HCT116 (cell line): ENCODE results near the gene TRPT1. TPM values are rescaled to one million over a fixed set of nuclear protein-coding genes. Genes with fewer than 3 reads are reported as not detected.

Experiments used
- ATAC-seq: fragments of 200-7000 bp; cut with Tn5 transposase; 2 replicates; pipeline ENCODE4 v1.9.1; 2020; ENCODE audit warnings: mild to moderate bottlenecking, moderate library complexity
- BruUV-seq: library from RNA; stranded (reverse); fragments of 400-500 nt; replicated peaks from 2 replicates; lab custom pipeline; 2021; lab: Mats Ljungman, UMichigan
- CTCF ChIA-PET: fragments of 300-600 bp; sonication (Branson Sonifier 250); formaldehyde crosslinking; loops from one replicate; lab custom pipeline; 2021; ENCODE audit warnings: antibody characterized with exemption; lab: Charles Lee
- POLR2A ChIA-PET: fragments of 300-600, 350-600 bp; sonication (Branson Sonifier 250); formaldehyde crosslinking; loops from one replicate; lab custom pipeline; 2021; ENCODE audit warnings: antibody characterized with exemption; lab: Charles Lee
- RAD21 ChIA-PET, 2 experiments: fragments of 300-600 bp; sonication (Branson Sonifier 250); formaldehyde crosslinking; loops; one replicate each; lab custom pipeline; 2023; ENCODE audit warnings: low total read pairs in 2 of 2; ENCODE audit not compliant: uncharacterized antibody in 2 of 2, unreplicated experiment in 2 of 2, low non-redundant PET in 1 of 2; lab: Charles Lee
- DNase-seq: peaks from one replicate; pipeline ENCODE4 v3.0.0-alpha.2; 2010; ENCODE audit warnings: low read depth, low spot score
- H2AFZ ChIP-seq: fragments of 200-600 bp; shearing (Covaris generic), sonication (generic); 2 replicates; pipeline ENCODE4 v1.6.1; 2017; ENCODE audit warnings: low read depth, mixed run types, mixed read lengths, antibody characterized with exemption, low read length; ENCODE audit not compliant: poor library complexity, severe bottlenecking
- H3K27ac ChIP-seq: 2 replicates; pipeline ENCODE4 v1.5.1; 2012; ENCODE audit warnings: low read depth, low read length
- H3K27me3 ChIP-seq: fragments of 200-600 bp; sonication (generic); 2 replicates; pipeline ENCODE4 v1.6.1; 2016; ENCODE audit warnings: mixed run types, low read length, mixed read lengths; ENCODE audit not compliant: insufficient read depth
- H3K36me3 ChIP-seq, 2 experiments: fragments of 200-500 bp in 1 of 2; fragments of 200-600 bp in 1 of 2; sonication (Bioruptor generic) in 1 of 2; sonication (generic) in 1 of 2; 2 replicates each; pipeline versions ENCODE4 v1.5.1 to v1.6.1; 2014 to 2016; ENCODE audit warnings: low read length in 2 of 2, inconsistent platforms in 1 of 2, mixed read lengths in 1 of 2, mixed run types in 1 of 2; ENCODE audit not compliant: insufficient read depth in 2 of 2, control insufficient read depth in 1 of 2
- H3K4me1 ChIP-seq, 2 experiments: fragments of 200-600 bp in 1 of 2; sonication (generic) in 1 of 2; 2 replicates each; pipeline versions ENCODE4 v1.5.1 to v1.6.1; 2012 to 2017; ENCODE audit warnings: low read length in 2 of 2, inconsistent platforms in 1 of 2, mild to moderate bottlenecking in 1 of 2, mixed read lengths in 1 of 2, mixed run types in 1 of 2, moderate library complexity in 1 of 2; ENCODE audit not compliant: insufficient read depth in 2 of 2, control insufficient read depth in 1 of 2
- H3K4me2 ChIP-seq: fragments of 200-600 bp; sonication (generic); 2 replicates; pipeline ENCODE4 v1.6.1; 2017; ENCODE audit warnings: mixed run types, low read length, mixed read lengths
- H3K4me3 ChIP-seq, 2 experiments: fragments of 200-600 bp in 1 of 2; sonication (generic) in 1 of 2; replicated peaks in 1 of 2; 2 replicates each; pipeline ENCODE4 v1.5.1; 2011 to 2016; ENCODE audit warnings: low read length in 2 of 2, control low read depth in 1 of 2, low read depth in 1 of 2, mild to moderate bottlenecking in 1 of 2, mixed read lengths in 1 of 2, mixed run types in 1 of 2
- H3K79me2 ChIP-seq: fragments of 200-600 bp; sonication (generic); 2 replicates; pipeline ENCODE4 v1.6.1; 2017; ENCODE audit warnings: mild to moderate bottlenecking, mixed run types, low read length, moderate library complexity, mixed read lengths; ENCODE audit not compliant: insufficient read depth
- H3K9ac ChIP-seq: fragments of 200-600 bp; sonication (generic); 2 replicates; pipeline ENCODE4 v1.6.1; 2016; ENCODE audit warnings: low read length, mixed read lengths
- H3K9me2 ChIP-seq: fragments of 200-600 bp; sonication (generic), shearing (Covaris generic); 2 replicates; pipeline ENCODE4 v1.6.1; 2017; ENCODE audit warnings: mixed run types, mild to moderate bottlenecking, moderate library complexity; ENCODE audit not compliant: insufficient read depth
- H3K9me3 ChIP-seq, 2 experiments: fragments of 200-500 bp in 1 of 2; fragments of 200-600 bp in 1 of 2; sonication (Bioruptor generic) in 1 of 2; sonication (generic) in 1 of 2; 2 replicates each; pipeline ENCODE4 v1.6.1; 2014 to 2017; ENCODE audit warnings: low read length in 2 of 2, mixed read lengths in 2 of 2, inconsistent platforms in 1 of 2, low read depth in 1 of 2, mild to moderate bottlenecking in 1 of 2, mixed run types in 1 of 2, moderate library complexity in 1 of 2; ENCODE audit not compliant: control insufficient read depth in 1 of 2, insufficient read depth in 1 of 2
- H4K20me1 ChIP-seq: fragments of 200-600 bp; sonication (generic), shearing (Covaris generic); 2 replicates; pipeline ENCODE4 v1.6.1; 2017; ENCODE audit warnings: mixed run types, mild to moderate bottlenecking, moderate library complexity; ENCODE audit not compliant: insufficient read depth
- CEBPB ChIP-seq: IDR thresholded peaks from 2 replicates; pipeline ENCODE4 v1.6.1; 2012; ENCODE audit warnings: low read depth
- EGR1 ChIP-seq: IDR thresholded peaks from 2 replicates; pipeline ENCODE4 v1.6.1; 2012; ENCODE audit warnings: low read depth
- ELF1 ChIP-seq: IDR thresholded peaks from 2 replicates; pipeline ENCODE4 v1.6.1; 2012; ENCODE audit warnings: low read depth, borderline replicate concordance
- RAD21 ChIP-seq: IDR thresholded peaks from 2 replicates; pipeline ENCODE4 v1.6.1; 2012; ENCODE audit warnings: low read depth, mild to moderate bottlenecking
- YY1 ChIP-seq: IDR thresholded peaks from 2 replicates; pipeline ENCODE4 v1.6.1; 2011; ENCODE audit warnings: low read length, low read depth, moderate library complexity, mild to moderate bottlenecking; ENCODE audit not compliant: insufficient replicate concordance; ENCODE audit errors: extremely low read depth
- intact Hi-C: fragments of 100-400 bp; cut with micrococcal nuclease; formaldehyde crosslinking; loops from 2 replicates; pipeline ENCODE4 v1.10.0; 2022
- total RNA-seq: library from RNA; stranded (reverse); gene quantifications from one replicate; pipeline ENCODE4 v1.2.1, GENCODE V29; 2021; ENCODE audit not compliant: unreplicated experiment
- TF ChIP-seq, protein P1 (sequence below): IDR thresholded peaks from 2 replicates; pipeline ENCODE4 v1.6.1; 2011; ENCODE audit warnings: mild to moderate bottlenecking, low read length, moderate library complexity; ENCODE audit not compliant: insufficient replicate concordance; ENCODE audit errors: extremely low read depth
- TF ChIP-seq, protein P2 (sequence below): IDR thresholded peaks from 2 replicates; pipeline ENCODE4 v1.6.1; 2012
- TF ChIP-seq, protein P3 (sequence below): IDR thresholded peaks from 2 replicates; pipeline ENCODE4 v1.6.1; 2012

TRPT1 gene
- total RNA-seq, 1 experiment from 2014 or later: 43.2 TPM

DNA sequence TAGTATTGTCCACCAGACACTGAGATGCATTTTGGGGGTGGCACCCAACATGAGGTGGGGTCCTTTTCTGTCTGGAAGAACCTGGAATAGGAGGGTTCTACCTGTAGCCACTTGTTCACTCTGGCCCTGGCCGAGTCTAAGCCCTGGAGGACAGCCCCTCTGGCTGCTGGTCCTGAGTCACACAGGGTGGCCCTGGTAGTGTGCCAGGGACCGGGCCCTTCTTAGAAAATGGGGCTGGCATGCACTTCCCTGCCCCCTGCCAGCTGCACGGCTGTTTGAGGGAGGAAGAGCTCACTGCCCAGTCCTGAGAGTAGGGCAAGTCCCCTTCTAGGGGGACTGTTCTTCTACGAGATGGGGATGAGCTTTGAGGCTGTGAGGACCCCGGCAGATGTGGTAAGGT is 27.5 kb upstream of the TRPT1 start:
- no TSS peak for BruUV-seq

DNA sequence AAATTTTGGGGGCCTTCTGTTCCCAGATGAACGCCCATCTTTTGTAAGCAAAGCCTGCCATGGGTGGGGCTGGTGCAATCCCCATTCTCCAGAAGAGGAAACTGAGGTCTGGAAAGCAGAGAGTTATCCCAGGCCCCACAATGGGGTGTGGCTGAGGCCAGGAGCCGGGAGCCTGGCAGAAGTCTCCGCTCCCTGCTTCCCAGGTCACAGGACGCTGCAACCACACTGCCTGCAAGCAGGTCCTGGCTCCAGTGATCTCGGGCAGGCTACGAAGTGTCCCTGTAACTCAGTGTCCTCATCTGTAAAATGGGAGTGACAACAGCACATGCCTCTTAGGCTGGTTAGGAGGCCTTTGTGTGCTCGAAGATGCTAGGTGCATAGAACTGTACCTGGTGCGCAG is 27.1 kb upstream of the TRPT1 start:
- ATAC-seq (no peak), DNase-seq (no peak)
- peak overlapping the region; percentile 97; the same call in 1 of the 2 replicates for H3K9ac ChIP-seq
- H3K9me3 ChIP-seq: no peaks in the 10 kb centered on the region
- ChIA-PET RAD21 (no interaction called here), POLR2A (interaction anchor here (0.7 to 1.9 kb wide), 7 partner anchors 10 to 102 kb away, joined by 3 to 10 read pairs (median 5); partner anchors contain the start of genes PRDX5 and TRMT112), CTCF (interaction anchor here (1.4 to 1.5 kb wide), 2 partner anchors 16 to 102 kb away, joined by 6 to 11 read pairs; no protein-coding TSS in a partner anchor)
- intact Hi-C loops: no loop called here
- H3K27me3 ChIP-seq: no peaks in the 10 kb centered on the region
- peak overlapping the region; percentile 15; the same call in 1 of the 2 replicates for H3K27ac ChIP-seq
- H3K4me3 ChIP-seq: peak overlapping the region in 1 of 2 experiments; percentile 98
- no peaks in the 10 kb centered on the region for H4K20me1 ChIP-seq
- no peaks in the 10 kb centered on the region for H3K9me2 ChIP-seq
- TF ChIP-seq, protein P1, sequence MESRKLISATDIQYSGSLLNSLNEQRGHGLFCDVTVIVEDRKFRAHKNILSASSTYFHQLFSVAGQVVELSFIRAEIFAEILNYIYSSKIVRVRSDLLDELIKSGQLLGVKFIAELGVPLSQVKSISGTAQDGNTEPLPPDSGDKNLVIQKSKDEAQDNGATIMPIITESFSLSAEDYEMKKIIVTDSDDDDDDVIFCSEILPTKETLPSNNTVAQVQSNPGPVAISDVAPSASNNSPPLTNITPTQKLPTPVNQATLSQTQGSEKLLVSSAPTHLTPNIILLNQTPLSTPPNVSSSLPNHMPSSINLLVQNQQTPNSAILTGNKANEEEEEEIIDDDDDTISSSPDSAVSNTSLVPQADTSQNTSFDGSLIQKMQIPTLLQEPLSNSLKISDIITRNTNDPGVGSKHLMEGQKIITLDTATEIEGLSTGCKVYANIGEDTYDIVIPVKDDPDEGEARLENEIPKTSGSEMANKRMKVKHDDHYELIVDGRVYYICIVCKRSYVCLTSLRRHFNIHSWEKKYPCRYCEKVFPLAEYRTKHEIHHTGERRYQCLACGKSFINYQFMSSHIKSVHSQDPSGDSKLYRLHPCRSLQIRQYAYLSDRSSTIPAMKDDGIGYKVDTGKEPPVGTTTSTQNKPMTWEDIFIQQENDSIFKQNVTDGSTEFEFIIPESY: no peak
- TF ChIP-seq CEBPB (no peak), ELF1 (no peak), RAD21 (no peak), EGR1 (no peak)
- TF ChIP-seq, protein P2, sequence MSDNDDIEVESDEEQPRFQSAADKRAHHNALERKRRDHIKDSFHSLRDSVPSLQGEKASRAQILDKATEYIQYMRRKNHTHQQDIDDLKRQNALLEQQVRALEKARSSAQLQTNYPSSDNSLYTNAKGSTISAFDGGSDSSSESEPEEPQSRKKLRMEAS: no peak
- TF ChIP-seq, protein P3, sequence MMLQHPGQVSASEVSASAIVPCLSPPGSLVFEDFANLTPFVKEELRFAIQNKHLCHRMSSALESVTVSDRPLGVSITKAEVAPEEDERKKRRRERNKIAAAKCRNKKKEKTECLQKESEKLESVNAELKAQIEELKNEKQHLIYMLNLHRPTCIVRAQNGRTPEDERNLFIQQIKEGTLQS: no peak
- H2AFZ ChIP-seq: no peak overlapping the region
- H3K79me2 ChIP-seq: peaks cover 35% of the 10 kb centered on the region
- peaks cover 23 to 56% of the 10 kb centered on the region in 2 experiments for H3K4me1 ChIP-seq
- BruUV-seq: TSS peak; percentile 54
- peaks cover 14 to 26% of the 10 kb centered on the region in 2 experiments; a peak in 3 of 4 replicates for H3K36me3 ChIP-seq
- peak overlapping the region; percentile 95 for H3K4me2 ChIP-seq

More for the DNA sequence above, 27.5 kb upstream of the TRPT1 start:
- H3K27me3 ChIP-seq: no peaks in the 10 kb centered on the region
- H2AFZ ChIP-seq: no peak overlapping the region
- H3K79me2 ChIP-seq: peaks cover 35% of the 10 kb centered on the region
- intact Hi-C loops: no loop called here
- H3K4me2 ChIP-seq: peak overlapping the region; percentile 95; the same call in 1 of the 2 replicates
- TF ChIP-seq YY1: no peak
- TF ChIP-seq, all 23 proteins: peak for 0
- H3K4me1 ChIP-seq: peaks cover 19 to 52% of the 10 kb centered on the region in 2 experiments
- POLR2A ChIA-PET: interaction anchor here (1.5 kb wide), 1 partner anchor 102 kb away, joined by 3 read pairs; no protein-coding TSS in a partner anchor
- DNase-seq: no peak
- RAD21 ChIA-PET: no interaction called here
- no peaks in the 10 kb centered on the region for H3K9me2 ChIP-seq
- CTCF ChIA-PET: no interaction called here
- H3K4me3 ChIP-seq: no peak overlapping the region
- H3K36me3 ChIP-seq: peaks cover 14 to 30% of the 10 kb centered on the region in 2 experiments; a peak in 3 of 4 replicates
- no peak for ATAC-seq
- no peaks in the 10 kb centered on the region for H4K20me1 ChIP-seq
- no peaks in the 10 kb centered on the region for H3K9me3 ChIP-seq
- H3K27ac ChIP-seq: peak overlapping the region; percentile 15; the same call in 1 of the 2 replicates
- no peak overlapping the region for H3K9ac ChIP-seq
